Activated T-cell treated with anti-CD3 and anti-CD28 coated beads for 48 hours (primary cell): ENCODE measurements around the gene NAP1L1.
"Not testable (repeated sequence)": the region's sequence is repeated elsewhere in the genome, so short reads cannot be mapped to it uniquely, and the experiment has no call there.

ENCODE experiments used
- DNase-seq: peaks from one replicate; pipeline ENCODE4 v3.0.0-alpha.2; 2020; ENCODE audit warnings: low read depth

NAP1L1 gene

GRCh38 chr12:75990189-75990912 is 94.1 kb downstream of the NAP1L1 start:
- no peak for DNase-seq

DNA sequence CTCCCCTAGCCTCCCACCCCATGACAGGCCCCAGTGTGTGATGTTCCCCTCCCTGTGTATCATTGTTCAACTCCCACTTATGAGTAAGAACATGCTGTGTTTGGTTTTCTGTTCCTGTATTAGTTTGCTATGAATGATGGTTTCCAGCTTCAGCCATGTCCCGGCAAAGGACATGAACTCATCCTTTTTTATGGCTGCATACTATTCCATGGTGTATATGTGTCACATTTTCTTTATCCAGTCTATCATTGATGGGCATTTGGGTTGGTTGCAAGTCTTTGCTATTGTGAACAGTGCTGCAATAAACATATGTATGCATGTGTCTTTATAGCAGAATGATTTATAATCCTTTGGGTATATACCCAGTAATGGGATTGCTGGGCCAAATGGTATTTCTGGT is 96.8 kb downstream of the NAP1L1 start:
- not testable (repeated sequence) for DNase-seq
